Lower leg skin (tissue), 3 donors: ENCODE data around the gene MYH9.

Experiments used
- CTCF ChIP-seq, 3 donors: fragments of 450-650 bp; IDR thresholded peaks; one replicate each; pipeline ENCODE4 v1.5.1; 2016; ENCODE audit warnings: antibody characterized with exemption in 3 of 3, mild to moderate bottlenecking in 3 of 3, moderate library complexity in 2 of 3
- POLR2A ChIP-seq, 2 donors: fragments of 450-650 bp; IDR thresholded peaks; one replicate each; pipeline ENCODE4 v1.6.1; 2016 to 2017; ENCODE audit warnings: antibody characterized with exemption in 2 of 2, mild to moderate bottlenecking in 1 of 2, moderate library complexity in 1 of 2

- TF ChIP-seq POLR2A (IDR thresholded peaks at IDR 0.05) (no peak), CTCF (IDR thresholded peaks at IDR 0.05) (no peak)
Observed at GRCh38 chr22:36282328-36282831, 105.4 kb downstream of the MYH9 start.
